HG03521 (cell line): ENCODE measurements around the gene IGSF22.

Experiments
- ATAC-seq: cut with Tn5 transposase; IDR thresholded peaks from one replicate; pipeline ENCODE4 v1.9.1; 2021; ENCODE audit warnings: mild to moderate bottlenecking, moderate library complexity; ENCODE audit not compliant: unreplicated experiment

Gene IGSF22

DNA sequence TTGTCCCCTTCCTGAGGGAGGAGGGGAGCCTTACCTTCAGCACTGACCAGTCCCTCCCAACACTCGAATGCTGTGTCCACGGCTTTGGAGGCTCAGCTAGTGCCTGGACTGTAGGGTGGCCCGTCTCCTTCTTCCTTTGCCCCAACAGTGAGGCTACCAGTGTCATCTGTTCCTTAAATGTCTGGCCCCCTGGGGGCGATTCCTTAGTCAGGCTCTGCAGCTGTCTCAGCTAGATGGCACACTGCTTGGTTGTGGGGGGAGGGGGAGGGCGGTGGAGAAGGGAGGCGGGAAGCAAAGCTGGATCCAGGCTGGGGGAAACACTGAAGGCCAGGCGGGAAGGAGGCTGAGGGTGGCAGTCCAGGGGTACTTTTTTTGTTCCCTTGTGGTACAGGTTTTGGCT, at the start of gene IGSF22:
Gene IGSF22, minus strand, starts transcription at position 149 of the 400 bp plus-strand sequence. CDS start 1,952 bp downstream, outside the sequence.
- ATAC-seq = no peak

GRCh38 chr11:18774801-18775200, 48.8 kb upstream of the IGSF22 start:
- no peak for ATAC-seq

- ATAC-seq = no peak
Observed at GRCh38 chr11:18773681-18774080, 47.7 kb upstream of the IGSF22 start.

- ATAC-seq = no peak
Observed at GRCh38 chr11:18773104-18773503, 47.1 kb upstream of the IGSF22 start.

DNA sequence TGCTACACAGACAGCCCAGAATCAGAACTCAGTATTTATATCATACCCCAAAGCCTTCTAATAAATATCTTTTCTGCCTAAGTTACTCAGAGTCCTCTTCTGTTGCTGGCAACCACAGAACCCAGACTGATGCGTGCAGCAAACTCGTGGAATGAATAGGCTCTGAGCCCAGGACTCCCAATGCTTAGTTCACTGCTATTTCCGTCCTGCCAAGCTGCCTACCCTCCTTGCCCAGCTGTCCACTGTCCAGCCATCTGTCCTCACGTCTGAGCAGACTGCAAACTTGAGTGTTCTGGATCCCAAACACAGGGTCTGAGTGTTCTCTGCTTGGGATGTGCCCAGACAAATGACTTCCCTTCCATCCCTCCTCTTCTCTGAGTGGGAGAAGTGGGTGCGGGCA, 46.2 kb upstream of the IGSF22 start:
- no peak for ATAC-seq

DNA sequence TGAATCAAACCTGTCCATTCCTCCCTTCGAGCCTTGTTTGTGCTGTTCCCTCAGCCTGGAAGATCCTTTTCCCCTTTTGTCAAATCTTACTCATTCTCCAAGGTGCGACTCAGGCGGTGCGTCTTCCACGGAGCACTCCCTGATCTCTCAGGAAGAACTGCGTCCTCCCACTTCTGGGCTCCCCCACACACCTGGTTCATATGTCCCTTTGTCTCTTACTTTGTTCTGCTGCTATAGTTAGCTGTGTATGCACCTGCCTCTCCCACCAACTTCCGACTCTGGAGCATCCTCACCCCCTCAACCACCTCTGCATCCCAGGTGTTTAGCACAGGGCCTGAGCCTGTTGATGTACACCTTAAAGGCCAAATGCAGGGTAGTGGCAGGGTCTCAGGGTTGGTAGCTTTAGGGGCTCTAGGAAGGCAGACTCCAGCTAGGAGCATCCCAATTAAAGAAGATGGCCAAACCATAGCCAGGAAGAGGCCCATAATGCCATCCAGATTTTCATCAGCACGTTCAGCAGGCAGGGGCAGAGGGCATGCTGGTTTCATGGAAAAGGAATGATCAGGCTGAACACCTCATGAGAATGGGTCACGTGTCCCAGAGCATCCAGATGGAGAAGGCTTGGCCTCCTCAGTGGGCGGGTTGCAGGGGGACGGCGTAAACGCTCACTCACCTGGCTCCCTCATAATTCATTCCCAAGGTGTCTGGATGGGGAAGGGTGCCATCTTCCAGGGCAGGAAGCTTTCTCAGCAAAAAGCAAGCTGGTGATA, 45.5 kb upstream of the IGSF22 start:
- ATAC-seq = no peak

- ATAC-seq = no peak
Observed at GRCh38 chr11:18770479-18771125, 44.6 kb upstream of the IGSF22 start.

- no peak for ATAC-seq
Observed at GRCh38 chr11:18769802-18770456, 43.9 kb upstream of the IGSF22 start.

DNA sequence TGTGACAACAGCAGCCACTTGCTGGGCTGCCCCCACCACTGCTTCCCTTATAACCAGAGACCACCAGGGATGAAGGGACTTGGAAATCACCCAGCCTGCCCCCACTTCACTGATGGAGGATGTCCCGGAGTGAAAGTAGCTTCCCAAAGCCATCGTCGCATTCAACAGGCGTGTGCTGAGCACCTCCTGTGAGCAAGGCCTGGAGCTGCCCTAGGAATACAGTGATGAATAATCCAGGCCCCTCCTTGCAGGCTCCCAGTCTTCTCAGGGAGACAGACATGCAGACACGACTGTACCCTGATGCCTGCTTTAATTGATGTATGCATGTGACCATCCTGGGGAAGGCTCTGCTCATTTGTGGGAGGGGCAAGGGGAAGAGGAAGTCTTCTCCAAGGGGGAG, 43.0 kb upstream of the IGSF22 start:
- no peak for ATAC-seq

- peak; percentile 91 for ATAC-seq
Observed at GRCh38 chr11:18768472-18768901, 42.5 kb upstream of the IGSF22 start.

GRCh38 chr11:18766015-18766414, 40.0 kb upstream of the IGSF22 start:
- ATAC-seq = no peak

DNA sequence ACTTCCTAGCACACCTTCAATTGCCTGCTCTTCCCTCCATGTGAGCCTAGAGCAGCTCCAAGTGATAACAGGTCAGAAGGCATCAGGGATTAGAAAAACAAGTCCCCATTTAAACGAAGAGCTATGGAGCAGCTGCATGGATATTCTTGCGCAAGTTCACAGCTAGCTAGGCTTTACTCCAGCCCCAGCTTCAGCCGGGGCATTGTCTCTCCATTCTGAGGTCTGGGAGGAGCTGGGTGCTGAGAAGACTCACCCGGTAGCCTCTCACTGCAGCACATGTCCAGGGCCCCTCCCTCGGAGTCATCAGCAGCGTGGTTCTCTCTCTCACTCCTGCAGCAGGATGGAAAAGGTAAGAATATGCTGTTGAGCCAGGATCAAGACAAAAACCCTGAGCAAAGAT, 39.6 kb upstream of the IGSF22 start:
- no peak for ATAC-seq

DNA sequence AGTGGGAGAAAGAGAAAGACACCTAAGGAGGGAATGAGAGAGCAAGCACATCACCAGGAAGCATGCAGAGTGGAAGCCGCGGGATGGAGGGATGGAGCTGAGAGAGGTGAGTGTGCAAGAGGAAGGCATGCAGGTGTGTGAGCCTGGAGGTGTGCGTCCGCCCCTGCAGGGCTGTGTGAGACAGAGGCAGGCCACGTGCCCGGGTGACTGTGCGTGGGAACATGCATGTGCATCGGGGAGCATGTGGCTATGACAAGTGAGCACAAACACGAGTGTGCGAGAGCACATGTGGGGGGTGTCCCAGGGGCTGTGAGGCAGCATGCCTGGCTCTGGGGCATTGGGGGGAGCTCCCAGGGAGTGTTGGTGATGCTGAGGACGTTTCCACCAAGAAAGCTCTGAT, 35.8 kb upstream of the IGSF22 start:
- no peak for ATAC-seq

DNA sequence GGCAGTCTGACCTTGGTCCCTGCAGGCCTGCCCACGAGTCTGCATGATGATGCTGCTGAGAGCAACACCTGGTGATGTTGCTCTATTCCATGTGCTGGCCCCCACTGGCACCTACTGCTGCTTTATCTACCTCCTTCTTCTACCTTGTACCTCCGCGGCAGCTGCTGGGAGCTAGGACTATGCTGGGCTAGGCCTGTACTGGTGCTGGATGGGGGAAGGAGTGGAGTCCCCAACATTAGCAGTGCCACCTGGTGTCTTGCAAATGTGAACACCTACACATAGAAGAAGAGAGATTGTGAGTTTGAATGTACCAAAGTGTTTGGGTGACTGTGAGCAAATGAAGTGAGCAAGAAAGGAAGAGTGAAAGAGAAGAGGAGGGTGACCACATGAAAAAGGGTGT, 35.2 kb upstream of the IGSF22 start:
- no peak for ATAC-seq

GRCh38 chr11:18757811-18758210, 31.8 kb upstream of the IGSF22 start:
- ATAC-seq = no peak

DNA sequence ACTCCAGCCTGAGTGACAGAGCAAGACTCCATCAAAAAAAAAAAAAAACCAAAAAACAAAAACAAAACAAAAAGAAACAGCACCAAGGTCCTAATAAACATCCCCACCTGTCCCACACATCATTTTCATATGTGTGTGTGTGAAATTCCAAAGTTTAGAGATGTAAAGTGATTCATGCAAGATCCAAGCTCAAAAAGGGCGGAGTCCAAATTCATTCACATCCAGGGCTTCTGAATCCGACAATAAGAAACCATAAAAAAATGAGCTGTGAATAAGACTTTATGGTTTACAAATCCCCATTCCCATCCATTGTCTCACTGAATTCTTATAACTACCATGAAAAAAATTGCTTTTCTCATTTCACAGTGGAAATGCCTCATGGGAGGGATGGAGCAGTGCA, 30.9 kb upstream of the IGSF22 start:
- no peak for ATAC-seq

- ATAC-seq = no peak
Observed at GRCh38 chr11:18754308-18754707, 28.3 kb upstream of the IGSF22 start.

- ATAC-seq = no peak
Observed at GRCh38 chr11:18752502-18752901, 26.5 kb upstream of the IGSF22 start.

DNA sequence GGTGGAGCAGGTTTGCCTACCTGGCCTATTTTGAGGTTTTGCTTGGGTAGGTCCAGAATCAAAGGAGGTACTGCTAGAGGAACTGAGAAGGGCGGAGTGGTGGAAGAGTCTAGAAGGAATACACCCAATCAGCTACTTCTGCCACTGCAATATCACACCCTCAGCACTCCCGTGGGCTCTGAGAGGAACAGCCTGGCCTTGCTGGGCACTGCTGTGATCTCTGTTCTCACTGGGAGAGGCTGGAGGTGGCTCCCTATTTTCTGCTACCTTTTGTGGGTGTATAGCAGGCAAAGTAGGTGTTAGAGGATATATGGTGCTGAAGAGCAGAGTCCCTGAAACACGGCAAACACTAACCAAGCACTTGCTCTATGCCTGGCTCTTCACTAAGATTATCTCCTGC, 25.0 kb upstream of the IGSF22 start:
- ATAC-seq = no peak

- no peak for ATAC-seq
Observed at GRCh38 chr11:18749681-18750319, 23.8 kb upstream of the IGSF22 start.

DNA sequence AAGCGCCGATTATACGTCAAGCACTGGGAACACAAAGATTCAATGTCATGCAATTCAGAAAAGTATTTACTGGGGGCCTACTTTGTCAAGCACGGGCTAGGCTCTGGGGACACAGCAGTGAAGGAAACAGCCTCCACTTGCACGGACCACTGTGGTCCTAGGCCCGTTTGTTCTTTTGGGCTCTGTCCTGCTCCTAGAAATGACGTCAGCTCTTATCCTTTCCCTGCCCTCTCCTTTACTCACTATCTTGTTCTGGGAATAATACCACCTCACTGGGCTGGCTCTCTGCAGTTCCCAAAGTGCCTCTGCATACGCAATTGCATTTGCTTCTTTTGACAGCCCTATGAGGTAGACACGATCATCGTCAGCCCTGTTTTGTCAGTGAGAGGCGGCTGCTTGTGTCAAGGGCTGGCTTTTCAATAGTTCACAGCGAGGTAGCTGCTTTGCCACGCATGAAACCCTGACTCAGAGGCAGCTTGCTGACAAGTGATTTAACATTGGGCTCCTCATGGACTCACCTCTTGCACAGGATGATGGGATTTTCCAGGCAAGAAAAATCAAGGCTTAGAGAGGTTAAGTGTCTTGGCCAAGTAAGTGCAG, 22.9 kb upstream of the IGSF22 start:
- ATAC-seq = no peak
